NCI-H1436 treated with DMSO at 0.1 percent for 48 hours (cell line): Measurements from ENCODE around the gene FGD5.

ENCODE experiments used
- DNase-seq: peaks from one replicate; lab custom pipeline; 2025; lab: John Stamatoyannopoulos, UW

The FGD5 gene

DNA sequence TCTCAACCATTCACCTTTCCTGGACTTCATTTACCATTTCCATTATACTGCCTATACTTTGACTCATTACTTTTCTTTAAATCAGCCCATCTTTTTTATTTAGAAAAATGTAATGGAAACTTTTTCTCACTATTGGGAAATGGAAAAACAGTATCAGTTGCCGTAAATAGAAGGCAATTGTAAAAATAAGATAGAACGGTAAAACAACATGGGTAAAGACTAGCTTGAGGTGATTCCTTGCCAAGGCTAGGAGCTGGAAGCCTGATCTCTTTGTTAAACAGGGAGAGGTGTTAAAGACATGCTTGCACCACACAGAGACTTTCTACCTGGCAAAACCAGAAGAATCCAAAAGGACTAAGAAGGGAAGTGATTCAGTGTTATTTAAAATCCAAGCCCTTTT is 5.9 kb downstream of the FGD5 start:
- no peak for DNase-seq

DNA sequence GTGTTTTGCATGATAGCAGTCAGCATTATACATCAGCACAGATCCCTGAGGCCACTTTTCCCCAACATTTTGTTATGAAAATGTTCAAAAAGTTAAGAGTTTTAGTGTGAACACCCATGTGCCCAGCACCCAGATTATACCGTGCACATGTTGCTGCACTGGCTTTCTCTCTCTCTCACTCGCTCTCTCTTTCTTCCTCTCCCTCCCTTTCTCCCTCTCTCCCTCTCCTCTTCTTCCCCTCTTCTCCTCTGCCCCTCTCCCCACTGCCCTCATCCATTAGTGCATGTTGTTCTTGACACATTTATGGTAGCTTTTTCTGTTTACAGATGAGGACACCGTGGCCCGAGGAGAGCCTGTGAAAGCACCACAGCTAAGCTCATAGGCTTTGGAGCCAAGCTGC is 7.3 kb downstream of the FGD5 start:
- no peak for DNase-seq

DNA sequence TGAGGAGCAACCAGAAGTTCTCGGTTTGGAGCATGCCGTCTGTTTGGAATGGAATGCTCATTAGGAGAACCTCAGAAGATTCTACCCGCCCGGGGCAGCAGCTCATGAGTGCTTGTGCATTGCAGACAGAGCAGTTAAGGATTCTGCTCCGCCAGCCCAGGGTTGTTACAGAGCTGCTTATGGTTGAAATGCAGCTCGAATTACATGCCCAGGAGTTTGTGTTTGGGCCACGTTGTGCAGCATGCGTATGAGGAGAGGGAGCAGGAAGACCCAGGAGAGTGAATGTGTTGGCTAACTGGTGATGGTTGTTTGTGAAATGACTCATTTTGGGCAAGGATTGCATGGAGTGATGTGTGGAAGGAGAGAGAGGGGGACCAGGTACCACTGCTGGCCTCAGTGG is 9.0 kb downstream of the FGD5 start:
- DNase-seq, result no peak

DNA sequence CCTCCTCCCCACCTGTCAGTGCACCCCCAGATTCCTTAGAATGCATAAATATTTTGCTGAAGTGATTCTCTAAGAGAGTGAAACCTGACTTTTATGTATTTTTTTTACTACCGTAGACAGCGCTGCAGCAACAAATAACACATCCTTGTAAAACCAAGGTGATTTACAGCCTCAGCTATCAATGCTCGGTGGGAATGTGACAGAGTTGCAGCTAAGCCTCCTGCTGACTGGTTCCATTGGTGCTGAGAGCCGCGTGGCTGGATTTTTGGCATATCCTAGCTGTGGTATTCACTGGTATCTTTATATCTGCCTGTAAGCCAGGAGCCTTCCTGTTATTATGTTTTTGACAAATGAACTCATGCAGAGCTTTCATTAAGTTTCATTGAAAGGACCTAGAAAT is 11.0 kb downstream of the FGD5 start:
- DNase-seq, result no peak

DNA sequence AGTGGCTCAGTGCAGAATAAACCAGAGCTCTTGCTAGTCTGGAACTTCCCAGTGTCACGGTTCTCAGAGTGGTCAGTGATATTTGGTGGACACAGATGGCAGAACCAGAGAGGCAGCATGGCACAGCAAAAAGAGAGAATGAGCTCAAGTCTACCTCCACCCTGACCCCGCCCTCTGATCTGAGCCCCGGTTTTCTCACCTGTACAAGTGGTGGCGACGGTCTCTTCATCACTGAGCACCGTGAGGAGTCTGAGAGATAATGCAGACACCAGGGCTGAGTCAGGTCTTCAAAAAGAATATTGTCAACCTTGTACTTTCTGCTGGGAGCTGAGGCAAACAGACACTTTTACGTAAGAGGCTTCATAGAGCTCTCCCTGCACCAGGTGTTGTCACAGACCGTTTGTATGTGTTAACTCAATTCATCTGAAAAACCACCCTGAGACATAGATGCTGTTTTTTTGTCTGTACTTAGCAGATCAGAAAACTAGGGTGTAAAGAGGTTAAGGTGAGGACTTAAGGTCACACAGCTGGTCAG is 13.2 kb downstream of the FGD5 start:
- DNase-seq, result no peak

DNA sequence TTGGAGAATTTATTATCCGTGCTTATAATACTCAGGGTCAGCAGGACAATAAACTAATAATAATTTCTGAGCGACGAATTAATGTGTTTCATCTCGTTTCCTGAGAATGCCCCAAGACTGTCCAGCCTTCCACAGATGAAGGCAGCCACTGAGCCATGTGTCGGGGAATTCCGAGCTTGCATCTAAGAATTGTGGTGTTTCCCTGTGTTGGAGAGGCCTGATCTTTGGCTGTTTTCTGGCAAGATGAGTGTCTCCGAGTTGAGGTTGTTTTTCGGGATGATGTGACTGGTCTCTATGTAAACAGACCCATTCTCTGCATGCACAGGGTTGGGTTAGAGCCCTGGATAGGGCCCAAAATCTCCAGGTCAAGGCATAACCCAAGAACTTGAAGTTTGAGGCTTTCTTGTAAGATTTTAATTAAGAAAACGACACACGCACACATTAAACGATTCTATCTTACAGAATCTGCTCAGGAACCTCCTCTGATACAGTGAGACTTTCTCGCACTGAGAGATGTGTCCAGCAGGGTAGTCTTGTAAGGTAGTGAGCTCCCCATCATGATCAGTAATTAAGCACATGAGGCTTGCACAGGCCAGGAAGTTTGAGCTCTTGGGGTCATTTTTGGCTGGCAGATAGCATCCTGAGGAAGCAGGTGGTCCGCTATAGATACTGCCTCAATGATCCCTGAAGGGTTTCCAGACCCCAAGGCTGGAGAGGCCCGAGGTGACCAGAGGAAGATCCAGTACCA is 14.4 kb downstream of the FGD5 start:
- DNase-seq, result no peak

DNA sequence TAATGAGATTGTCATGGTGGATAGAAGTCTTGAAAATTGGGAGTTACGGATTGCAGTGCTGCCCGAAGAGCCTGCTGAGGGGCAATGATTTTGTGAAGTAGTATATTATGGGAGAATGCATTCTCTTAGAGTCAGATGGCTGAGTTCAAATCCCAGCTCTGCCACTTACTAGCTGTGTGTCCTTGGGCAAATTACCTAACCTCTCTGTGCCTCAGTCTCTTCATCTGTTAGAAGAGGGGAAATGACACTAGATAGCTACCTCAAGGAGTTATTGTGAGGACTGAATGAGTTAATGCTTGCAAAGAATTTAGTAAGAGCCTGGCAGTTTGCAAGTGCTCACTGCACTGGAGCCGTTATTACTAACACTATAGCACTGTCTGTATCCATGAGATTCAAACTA is 15.4 kb downstream of the FGD5 start:
- DNase-seq, result no peak

DNA sequence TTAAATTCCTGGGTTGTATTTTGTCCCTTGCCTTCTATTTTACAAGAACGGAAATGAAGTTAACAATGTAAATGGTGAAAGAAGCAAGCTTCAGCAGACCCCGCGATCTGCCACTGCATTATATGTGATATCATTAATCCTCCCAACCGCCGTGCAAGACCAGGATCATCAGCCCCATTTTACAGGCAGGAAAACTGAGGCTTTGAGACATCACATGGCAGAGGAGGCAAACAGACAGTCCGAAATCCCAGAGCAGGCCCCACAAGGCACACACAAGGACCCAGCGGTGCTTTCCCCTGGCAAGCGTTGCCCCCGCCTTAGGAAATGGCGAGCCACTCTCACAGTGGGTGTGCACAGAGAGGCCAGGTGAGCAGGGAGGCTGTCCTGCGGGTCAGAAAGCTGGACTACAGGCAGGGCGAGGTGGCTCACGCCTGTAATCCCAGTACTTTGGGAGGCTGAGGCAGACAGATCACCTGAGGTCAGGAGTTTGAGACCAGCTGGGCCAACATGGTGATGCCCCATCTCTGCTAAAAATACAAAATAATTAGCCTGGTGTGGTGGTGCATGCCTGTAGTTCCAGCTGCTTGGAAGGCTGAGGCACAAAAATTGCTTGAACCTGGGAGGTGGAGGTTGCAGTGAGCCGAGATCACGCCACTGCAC is 16.2 kb downstream of the FGD5 start:
- no peak for DNase-seq

DNA sequence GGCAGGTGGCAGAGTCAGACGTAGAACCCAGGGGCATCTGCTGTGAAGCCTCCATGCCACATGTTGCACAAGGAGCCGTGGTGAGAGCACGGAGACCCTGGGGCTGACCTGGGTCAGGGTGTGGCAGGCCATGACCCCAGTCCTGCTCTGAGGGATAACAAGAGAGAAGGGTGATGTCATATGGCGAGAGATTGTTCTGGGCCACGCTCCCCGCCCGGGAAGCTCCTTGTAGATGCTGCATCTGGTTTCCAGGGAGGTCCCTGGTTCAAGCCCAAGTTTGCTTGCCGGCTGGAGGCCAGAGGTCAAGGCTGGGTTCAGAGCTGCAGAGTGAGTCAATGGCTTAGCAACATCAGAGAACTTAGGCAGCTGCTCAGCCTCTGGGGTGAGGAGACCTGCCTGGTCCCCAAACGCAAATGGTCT is 17.3 kb downstream of the FGD5 start:
- no peak for DNase-seq

DNA sequence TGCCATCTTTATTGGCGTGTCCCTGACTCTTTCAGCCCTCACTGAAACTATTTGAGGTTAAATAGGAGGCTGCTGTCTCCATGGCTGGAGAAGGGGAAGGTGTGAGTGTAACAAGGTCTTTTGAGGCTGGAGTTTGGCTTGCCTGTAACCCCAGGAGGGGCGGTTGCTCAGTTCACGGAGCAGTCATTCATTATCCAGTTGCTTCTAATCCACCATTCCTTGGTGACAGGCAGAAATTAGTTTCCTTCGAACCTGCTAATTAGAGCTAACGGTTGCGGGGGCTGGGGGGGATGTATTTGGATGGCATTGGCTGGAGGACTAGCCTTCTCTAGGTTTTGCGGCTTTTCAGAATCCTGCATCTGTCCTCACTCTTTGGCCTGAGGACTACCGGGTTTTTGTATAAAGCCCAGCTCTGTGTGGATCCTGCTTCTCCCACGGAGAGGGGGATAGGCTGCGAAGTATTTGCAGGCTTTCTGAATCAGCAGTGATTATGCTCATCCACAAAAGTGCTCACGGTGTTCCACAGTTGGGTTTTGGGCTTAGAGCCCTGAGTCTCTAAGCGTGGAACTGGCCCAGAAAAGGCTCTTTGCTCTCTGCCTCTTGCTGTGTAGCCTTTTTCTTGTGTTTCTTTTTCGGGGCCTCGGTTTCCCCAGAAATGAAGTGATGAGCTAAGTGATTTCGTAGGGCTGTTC is 18.6 kb downstream of the FGD5 start:
- no peak for DNase-seq

DNA sequence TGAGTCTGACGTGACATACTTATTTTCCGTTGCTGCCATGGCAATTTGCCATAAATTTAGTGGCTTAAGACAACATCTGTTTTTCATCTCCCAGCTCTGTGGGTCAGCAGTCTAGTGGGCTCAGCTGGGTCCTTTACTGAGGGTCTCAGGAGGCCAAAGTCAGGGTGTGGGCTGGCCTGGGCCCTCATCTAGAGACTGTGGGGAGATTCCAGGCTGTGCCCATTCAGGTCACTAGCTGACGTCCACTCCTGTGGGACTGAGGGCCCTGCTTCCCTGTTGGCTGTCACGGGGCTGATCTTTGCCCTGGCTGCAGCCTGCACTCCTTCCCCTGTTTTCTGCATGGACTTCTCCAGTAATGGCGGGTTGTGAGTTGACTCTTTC is 19.1 kb downstream of the FGD5 start:
- DNase-seq, result no peak

DNA sequence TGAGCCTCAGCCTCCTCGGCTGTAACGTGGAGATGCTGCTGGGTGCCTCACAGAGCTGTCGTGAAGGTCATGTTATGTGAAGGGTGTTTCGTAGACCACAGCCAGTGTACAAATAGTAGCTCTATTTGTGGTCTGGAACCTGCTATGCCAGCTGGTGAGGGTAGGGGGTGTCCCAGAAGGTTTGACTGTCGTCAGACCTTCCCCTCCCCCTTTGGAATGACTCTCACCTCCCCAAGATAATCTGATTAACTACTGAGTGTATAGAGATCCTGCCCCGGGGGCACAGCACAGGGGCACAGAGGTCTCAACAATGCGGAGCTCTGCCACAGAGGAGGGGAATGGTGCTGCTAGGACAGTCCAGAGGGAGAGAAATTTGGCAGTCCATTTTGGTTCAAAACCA is 20.5 kb downstream of the FGD5 start:
- DNase-seq, result no peak

DNA sequence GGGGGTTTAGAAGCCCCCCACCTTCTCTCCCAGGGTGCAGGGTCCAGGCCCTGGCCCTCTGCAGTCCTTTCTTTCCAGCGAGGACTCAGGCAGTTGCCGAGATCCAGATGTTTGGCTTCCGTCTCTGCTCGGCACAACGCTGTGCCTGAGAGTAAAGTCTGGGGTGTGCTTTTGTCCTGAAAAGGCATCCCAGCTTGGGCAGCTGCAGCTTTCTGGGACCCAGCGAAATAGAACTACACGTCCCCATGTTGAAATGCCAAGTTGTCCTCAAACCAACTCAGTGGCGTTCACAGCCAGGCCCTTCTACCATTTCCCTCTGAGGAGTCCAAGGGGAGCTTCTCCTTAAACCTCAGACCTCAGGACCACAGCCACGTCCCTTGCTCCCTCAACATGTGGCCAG is 23.1 kb downstream of the FGD5 start:
- DNase-seq, result no peak

DNA sequence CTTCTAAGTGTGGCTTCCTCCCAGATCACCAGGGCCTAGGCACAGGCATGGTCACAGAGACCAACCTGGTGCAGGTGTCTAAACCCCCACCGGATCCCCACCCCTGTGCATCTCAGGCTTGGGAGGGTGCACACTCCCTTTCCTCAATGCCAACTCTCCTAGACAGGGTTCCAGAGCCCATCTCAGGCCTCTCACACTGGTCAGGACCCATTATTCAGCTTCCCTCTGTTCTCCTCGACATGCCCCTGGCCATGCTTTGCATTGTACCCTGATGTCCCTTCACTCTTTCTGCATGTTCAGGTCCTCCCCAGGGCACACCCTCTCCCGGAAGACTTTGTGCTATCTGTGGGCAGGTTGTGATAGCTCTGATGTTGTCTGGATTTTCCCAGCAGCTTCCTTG is 23.5 kb downstream of the FGD5 start:
- DNase-seq, result no peak

DNA sequence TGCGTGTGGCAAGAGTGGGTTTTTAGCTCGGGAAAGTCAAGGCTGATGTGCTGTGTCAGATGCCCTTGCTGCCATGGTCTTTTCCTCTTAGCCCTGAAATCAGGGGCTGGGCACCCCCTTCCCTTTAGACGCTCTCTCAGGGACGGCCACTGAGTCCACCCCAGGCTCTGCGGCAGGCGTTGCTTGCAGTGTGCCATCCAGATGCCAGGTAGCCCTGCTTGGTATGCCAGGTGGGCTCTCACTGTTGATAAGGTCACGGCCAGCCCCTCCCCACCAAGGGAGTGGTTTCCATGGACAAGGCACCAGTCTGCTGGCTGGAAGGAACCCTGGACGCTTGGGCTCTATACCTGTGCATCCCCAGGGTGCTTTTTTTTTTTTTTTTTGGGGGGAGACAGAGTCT is 24.6 kb downstream of the FGD5 start:
- no peak for DNase-seq

DNA sequence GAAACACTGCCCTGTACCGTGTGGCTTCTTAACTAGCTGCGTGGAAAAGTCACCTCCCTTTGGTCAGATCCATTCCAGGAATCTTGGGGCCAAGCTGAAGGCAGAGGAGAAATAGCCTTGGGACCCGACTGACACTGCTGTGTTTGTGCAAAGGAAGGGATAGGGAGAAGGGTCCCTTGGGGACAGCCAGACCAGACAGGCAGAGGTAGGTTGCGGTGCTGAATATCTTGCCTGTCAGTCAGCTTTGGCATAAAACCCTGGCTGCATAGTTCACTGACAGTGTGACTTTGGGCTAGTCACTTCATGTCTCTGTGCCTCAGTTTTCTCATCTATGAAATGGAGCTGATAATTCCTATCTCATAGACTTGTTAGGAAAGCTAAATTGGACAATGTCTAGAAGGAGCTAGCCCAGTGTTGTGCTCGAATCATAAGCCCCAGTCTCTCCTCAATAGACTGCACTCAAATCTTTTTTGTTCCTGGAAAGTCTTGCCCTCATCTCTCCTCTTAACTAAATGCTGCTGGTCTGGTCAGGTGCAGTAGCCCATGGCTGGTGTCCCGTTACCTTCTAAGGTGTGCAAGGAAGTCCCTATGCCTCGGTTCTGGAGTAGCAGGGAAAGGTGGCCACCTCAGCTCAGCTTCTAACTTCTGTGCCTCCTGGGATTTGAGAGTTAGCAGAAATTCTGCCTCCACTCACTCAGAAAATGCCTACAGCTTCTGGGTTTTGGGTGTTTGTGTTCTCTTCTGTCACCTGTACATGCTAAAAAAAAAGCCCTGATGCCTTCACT is 25.8 kb downstream of the FGD5 start:
- no peak for DNase-seq

DNA sequence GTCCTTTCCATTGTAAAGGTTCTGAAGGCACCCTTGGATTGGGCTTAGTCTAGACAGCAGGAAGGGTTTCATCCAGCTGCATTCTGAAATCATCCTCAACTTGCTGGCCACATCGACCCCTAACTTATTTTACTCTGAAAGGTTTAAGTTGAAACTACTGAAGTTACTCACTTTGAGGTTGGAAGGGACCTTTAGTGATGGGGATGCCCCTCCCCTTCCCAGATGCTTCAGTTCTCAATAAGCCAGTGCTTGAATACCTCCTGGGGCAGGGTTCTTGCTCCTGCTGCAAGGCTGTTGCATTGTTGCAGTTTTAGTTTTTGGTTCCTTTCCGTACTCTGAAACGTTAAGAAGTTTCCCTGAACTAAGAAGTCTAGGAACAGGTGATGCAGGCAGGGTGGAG is 26.4 kb downstream of the FGD5 start:
- DNase-seq, result no peak

DNA sequence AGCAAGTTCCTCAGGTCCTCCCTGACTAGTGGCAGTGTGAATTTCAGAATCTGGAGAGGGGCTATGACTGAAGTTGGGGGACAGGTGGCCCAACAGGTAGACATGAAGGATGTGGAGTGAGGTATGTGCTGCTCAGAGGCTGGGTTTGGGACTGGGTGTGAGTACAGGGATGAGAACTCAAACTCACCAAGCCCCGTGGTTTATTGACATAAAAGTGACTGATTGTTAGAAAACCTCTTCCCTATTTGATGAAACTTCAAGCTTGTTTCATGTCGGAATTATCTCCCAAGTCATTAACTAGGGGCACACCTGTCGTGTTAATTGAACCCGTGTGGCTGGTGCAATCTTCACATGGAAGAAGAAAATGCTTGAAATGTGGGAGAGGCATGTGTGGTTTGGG is 27.1 kb downstream of the FGD5 start:
- no peak for DNase-seq

DNA sequence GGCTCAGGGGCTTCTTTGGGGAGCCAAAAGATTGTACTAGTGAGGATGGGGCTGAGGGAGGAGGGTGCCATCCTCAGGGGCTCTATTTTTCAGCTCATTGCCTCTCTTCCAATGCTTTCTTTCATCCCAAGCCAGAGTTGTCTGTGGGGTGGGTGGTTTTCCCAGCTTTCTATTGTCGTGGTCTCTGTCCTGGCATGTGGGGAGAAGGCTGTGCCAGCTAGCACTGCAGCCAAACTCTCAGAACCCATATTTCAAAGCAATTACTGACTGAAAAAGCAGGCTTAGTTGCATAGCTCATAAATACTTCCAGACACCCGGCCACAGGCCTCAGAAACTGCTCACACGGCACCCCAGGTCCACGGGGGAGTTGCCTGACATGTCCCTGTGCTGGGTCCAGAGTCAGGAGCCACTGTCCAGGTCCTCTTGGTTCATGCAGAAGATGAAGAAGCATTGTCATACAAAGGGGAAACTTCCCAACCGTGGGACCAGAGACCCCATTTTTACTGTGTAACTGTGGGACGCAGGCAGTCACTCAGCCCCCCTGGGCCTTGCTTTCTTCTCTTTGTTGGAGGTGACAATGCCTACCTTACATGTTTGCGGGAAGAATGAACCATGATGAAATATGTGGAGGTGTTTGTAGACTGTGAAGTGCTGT is 27.6 kb downstream of the FGD5 start:
- DNase-seq, result no peak

DNA sequence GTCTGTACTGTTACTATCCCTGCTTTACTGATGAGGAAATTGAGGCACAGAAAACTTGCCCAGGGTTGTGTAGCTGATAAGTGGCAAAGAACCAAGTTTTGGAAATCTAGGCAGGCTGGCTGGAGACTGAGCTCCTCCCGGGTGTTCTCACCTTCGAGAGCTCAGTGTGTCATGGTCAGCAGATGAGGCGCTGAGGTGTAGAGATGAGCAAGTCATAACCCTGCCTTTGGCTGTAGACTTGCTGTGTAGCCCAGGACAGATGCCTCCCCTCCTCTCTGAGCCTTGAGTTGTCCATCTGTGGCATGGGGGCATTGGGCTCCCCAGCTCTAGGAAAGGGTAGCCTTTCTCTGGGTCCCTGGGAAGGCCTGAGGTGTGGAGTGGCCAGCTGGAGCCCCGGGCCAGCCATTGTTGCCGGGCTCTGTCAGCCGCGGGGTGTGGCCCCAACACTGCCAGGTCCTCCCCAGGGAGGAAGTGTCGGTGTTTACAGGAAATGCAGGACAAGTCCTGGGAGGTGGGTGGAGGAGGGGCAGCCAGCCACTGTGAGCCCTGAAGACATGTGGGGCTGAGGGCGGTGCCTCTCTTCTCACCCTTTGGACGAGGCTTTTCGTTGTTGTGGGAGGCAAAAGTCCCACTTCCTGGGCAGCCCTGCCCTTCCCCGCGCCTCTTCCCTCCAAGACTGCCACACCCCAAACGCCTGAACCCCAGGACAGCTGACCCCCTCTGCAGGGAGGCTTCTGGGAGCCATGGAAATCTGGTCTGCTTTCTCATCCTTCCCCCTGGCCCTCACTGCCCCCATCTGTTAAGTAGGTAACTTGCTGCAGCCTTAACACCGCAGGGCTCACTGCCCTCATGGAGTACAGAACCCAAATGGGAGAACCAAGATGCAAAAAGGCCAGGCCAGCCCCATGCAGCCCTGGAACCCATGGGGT is 29.1 kb downstream of the FGD5 start:
- no peak for DNase-seq

DNA sequence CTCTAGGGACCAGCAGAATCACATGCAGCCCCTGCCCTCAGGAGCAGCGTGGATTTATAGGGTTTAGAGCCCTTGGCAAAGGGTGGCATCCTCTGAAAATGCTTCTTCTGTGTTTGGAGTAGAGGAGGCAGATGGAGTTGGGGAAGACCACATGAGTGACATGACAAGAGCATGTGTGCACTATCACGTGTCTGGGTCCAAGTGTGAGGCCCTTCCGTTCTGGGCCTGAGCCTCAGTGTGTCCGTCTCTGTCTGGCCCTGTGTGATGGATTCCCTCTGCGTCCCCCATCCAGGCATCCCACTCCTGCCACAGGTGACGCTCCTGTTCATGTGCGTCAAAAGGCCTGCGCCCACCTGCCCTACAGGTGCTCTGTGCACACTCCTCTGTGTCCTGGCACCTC is 30.1 kb downstream of the FGD5 start:
- no peak for DNase-seq
